Astrocyte (in vitro differentiated cells and primary cell): ENCODE data around the gene MAF. TPM values are rescaled to one million over a fixed set of nuclear protein-coding genes. Genes with fewer than 3 reads are reported as not detected.
A peak's percentile ranks its signal among the peaks of the same experiment; 100 is the strongest.

Experiments used
- DNase-seq: peaks from one replicate; pipeline ENCODE4 v3.0.0-alpha.2; 2010; ENCODE audit warnings: low read depth
- FAIRE-seq: peaks from 2 replicates; lab custom pipeline; 2011; peaks lifted over from hg19 to GRCh38; lab: Jason Lieb, UNC
- H2AFZ ChIP-seq: 2 replicates; pipeline ENCODE4 v1.6.0; 2012; ENCODE audit warnings: low read depth, low read length, inconsistent platforms
- H3K27ac ChIP-seq: 2 replicates; pipeline ENCODE4 v1.5.1; 2011; ENCODE audit warnings: low read depth, low read length, inconsistent platforms
- H3K27me3 ChIP-seq: 2 replicates; pipeline ENCODE4 v1.6.0; 2011; ENCODE audit warnings: low read length, inconsistent platforms; ENCODE audit not compliant: insufficient read depth
- H3K36me3 ChIP-seq: 2 replicates; pipeline ENCODE4 v1.5.1; 2011; ENCODE audit warnings: low read length, inconsistent platforms; ENCODE audit not compliant: insufficient read depth
- H3K4me1 ChIP-seq: 2 replicates; pipeline ENCODE4 v1.5.1; 2011; ENCODE audit warnings: low read length, inconsistent platforms; ENCODE audit not compliant: insufficient read depth
- H3K4me2 ChIP-seq: 2 replicates; pipeline ENCODE4 v1.6.0; 2012; ENCODE audit warnings: low read length, inconsistent platforms
- H3K4me3 ChIP-seq: 2 replicates; pipeline ENCODE4 v1.5.1; 2011; ENCODE audit warnings: low read depth, mild to moderate bottlenecking, low read length, inconsistent platforms; ENCODE audit not compliant: insufficient read depth
- H3K79me2 ChIP-seq: 2 replicates; pipeline ENCODE4 v1.6.0; 2012; ENCODE audit warnings: mild to moderate bottlenecking, low read length, inconsistent platforms; ENCODE audit not compliant: insufficient read depth
- H3K9ac ChIP-seq: 2 replicates; pipeline ENCODE4 v1.6.0; 2012; ENCODE audit warnings: mild to moderate bottlenecking, low read length, inconsistent platforms
- H3K9me3 ChIP-seq: 2 replicates; pipeline ENCODE4 v1.5.1; 2012; ENCODE audit warnings: low read depth, mild to moderate bottlenecking, low read length, inconsistent platforms; ENCODE audit not compliant: insufficient read depth
- H4K20me1 ChIP-seq: 2 replicates; pipeline ENCODE4 v1.6.0; 2012; ENCODE audit warnings: low read length, inconsistent platforms; ENCODE audit not compliant: insufficient read depth
- H3K27ac Mint-ChIP-seq: one replicate; pipeline ENCODE4 v1.8.0; 2021; ENCODE audit warnings: mild to moderate bottlenecking, mixed read lengths; ENCODE audit not compliant: unreplicated experiment
- H3K27me3 Mint-ChIP-seq: one replicate; pipeline ENCODE4 v1.8.0; 2021; ENCODE audit warnings: low read depth, mixed read lengths; ENCODE audit not compliant: unreplicated experiment
- H3K36me3 Mint-ChIP-seq: one replicate; pipeline ENCODE4 v1.8.0; 2021; ENCODE audit warnings: low read depth, mixed read lengths; ENCODE audit not compliant: unreplicated experiment
- H3K4me1 Mint-ChIP-seq: one replicate; pipeline ENCODE4 v1.8.0; 2021; ENCODE audit warnings: low read depth, mixed read lengths; ENCODE audit not compliant: unreplicated experiment
- H3K4me3 Mint-ChIP-seq: one replicate; pipeline ENCODE4 v1.8.0; 2021; ENCODE audit warnings: mild to moderate bottlenecking, moderate library complexity, mixed read lengths; ENCODE audit not compliant: unreplicated experiment
- H3K9me3 Mint-ChIP-seq: one replicate; pipeline ENCODE4 v1.8.0; 2021; ENCODE audit warnings: mild to moderate bottlenecking, mixed read lengths; ENCODE audit not compliant: unreplicated experiment
- EZH2 ChIP-seq: IDR thresholded peaks from 2 replicates; pipeline ENCODE4 v1.6.1; 2012; ENCODE audit warnings: mild to moderate bottlenecking, low read length, inconsistent platforms; ENCODE audit not compliant: insufficient read depth
- total RNA-seq: library from RNA; stranded (reverse); gene quantifications from 2 replicates; pipeline ENCODE4 v1.2.1, GENCODE V29; 2021
- TF ChIP-seq, protein P1 (sequence below): IDR thresholded peaks from 2 replicates; pipeline ENCODE4 v1.5.1; 2011; ENCODE audit warnings: low read depth, mild to moderate bottlenecking, inconsistent platforms, low read length, moderate library complexity; ENCODE audit not compliant: insufficient read depth

MAF gene
- total RNA-seq, 1 donor from 2014 or later, result 19.3 TPM

DNA sequence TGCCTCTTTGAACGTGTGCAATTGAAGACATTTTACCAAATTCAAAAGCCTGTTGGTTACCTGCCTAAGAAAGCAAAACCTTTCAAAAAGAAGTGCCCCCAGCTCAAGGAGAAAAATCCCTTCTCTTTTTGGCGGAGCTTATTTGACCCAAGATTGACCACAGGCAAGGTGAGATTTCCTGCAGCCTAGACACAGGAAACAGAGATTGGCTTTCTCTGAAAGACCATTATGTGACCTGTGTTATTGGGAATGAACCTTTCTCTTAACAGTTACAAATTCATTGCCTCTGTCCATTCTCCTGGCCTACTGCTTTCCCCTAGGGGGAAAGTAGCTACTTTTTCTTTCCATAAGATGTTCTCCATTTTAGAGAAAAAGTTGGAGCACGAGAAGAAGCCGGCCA is 42.1 kb upstream of the MAF start:
- Mint-ChIP-seq H3K4me1 (peaks cover 32% of the 10 kb centered on the region), H3K9me3 (peaks cover 2% of the 10 kb centered on the region), H3K4me3 (no peak overlapping the region), H3K36me3 (peaks cover 2% of the 10 kb centered on the region), H3K27me3 (no peaks in the 10 kb centered on the region), H3K27ac (no peak overlapping the region)
- Histone ChIP-seq H3K4me3 (no peak overlapping the region), H3K4me1 (peaks cover 10% of the 10 kb centered on the region), H2AFZ (no peak overlapping the region), H3K9me3 (no peaks in the 10 kb centered on the region), H4K20me1 (no peaks in the 10 kb centered on the region), H3K27ac (no peak overlapping the region), H3K9ac (no peak overlapping the region), H3K36me3 (no peaks in the 10 kb centered on the region), H3K27me3 (no peaks in the 10 kb centered on the region), H3K4me2 (no peak overlapping the region), H3K79me2 (no peaks in the 10 kb centered on the region)
- no peak for DNase-seq
- TF ChIP-seq, protein P1, sequence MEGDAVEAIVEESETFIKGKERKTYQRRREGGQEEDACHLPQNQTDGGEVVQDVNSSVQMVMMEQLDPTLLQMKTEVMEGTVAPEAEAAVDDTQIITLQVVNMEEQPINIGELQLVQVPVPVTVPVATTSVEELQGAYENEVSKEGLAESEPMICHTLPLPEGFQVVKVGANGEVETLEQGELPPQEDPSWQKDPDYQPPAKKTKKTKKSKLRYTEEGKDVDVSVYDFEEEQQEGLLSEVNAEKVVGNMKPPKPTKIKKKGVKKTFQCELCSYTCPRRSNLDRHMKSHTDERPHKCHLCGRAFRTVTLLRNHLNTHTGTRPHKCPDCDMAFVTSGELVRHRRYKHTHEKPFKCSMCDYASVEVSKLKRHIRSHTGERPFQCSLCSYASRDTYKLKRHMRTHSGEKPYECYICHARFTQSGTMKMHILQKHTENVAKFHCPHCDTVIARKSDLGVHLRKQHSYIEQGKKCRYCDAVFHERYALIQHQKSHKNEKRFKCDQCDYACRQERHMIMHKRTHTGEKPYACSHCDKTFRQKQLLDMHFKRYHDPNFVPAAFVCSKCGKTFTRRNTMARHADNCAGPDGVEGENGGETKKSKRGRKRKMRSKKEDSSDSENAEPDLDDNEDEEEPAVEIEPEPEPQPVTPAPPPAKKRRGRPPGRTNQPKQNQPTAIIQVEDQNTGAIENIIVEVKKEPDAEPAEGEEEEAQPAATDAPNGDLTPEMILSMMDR, result no peak
- TF ChIP-seq EZH2, result no peak
- no peak for FAIRE-seq

DNA sequence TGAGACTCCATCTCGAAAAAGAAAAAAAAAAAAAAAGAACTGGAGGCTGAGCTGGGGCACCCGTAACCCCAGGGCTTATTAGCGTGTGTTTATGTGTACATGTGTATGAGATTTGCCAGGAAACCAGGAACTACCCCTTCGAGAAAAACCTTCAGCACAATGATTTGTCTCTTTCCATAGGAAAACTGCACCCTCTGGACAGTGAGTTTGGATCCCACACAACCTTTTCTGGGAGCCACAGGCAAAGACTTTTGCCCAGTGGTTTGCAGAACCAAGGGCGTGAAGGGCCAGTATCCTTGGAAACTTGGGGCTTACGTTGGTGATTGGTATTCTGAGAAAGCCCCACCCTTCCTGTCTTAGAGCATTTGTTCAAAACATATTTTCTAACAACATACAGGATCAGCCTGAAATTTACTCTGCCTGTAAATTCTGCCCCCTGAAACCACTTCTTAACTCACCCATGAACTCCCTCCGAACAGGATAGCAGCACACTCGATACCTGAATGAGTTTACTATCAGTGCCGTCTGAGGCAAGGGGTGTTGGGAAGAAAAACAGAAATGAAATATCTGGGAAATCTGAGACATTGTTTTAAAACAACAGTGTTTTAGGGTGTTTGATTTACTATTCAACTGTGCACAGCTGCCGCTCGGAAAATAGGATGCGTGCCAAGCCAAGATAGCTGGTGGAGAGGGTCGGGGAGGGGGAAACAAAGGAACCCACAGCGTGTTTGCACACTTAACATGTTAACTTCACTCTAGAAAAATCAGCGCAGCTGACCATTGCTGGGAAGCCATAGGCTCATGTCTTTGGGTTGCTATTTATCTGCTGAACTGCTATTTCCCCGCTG is 40.2 kb upstream of the MAF start:
- H3K27ac Mint-ChIP-seq, result peak overlapping the region; percentile 59
- peaks cover 23% of the 10 kb centered on the region for H3K4me1 Mint-ChIP-seq
- Histone ChIP-seq H3K4me3 (no peak overlapping the region), H3K27ac (no peak overlapping the region), H3K9ac (peak overlapping the region; percentile 34), H3K4me2 (peak overlapping the region; percentile 70), H3K4me1 (peaks cover 7% of the 10 kb centered on the region), H3K79me2 (no peaks in the 10 kb centered on the region), H3K27me3 (no peaks in the 10 kb centered on the region), H3K36me3 (no peaks in the 10 kb centered on the region), H3K9me3 (no peaks in the 10 kb centered on the region), H4K20me1 (no peaks in the 10 kb centered on the region), H2AFZ (peak overlapping the region; percentile 47)
- H3K9me3 Mint-ChIP-seq, result peaks cover 4% of the 10 kb centered on the region
- DNase-seq (peak; percentile 36), FAIRE-seq (no peak)
- H3K36me3 Mint-ChIP-seq, result peaks cover 2% of the 10 kb centered on the region
- no peaks in the 10 kb centered on the region for H3K27me3 Mint-ChIP-seq
- no peak for TF ChIP-seq EZH2
- TF ChIP-seq, protein P1, result no peak
- no peak overlapping the region for H3K4me3 Mint-ChIP-seq
